Osteoblast (primary cell): ENCODE results near the gene TIAM2. TPM values are rescaled to one million over a fixed set of nuclear protein-coding genes. Genes with fewer than 3 reads are reported as not detected.

ENCODE experiments used
- DNase-seq: peaks from one replicate; pipeline ENCODE4 v3.0.0; 2011; ENCODE audit warnings: low spot score, mixed read lengths; ENCODE audit not compliant: insufficient read length; ENCODE audit errors: missing footprints
- H2AFZ ChIP-seq: 2 replicates; pipeline ENCODE4 v1.6.0; 2011; ENCODE audit warnings: mild to moderate bottlenecking, low read length
- H3K27ac ChIP-seq: 2 replicates; pipeline ENCODE4 v1.5.1; 2011; ENCODE audit warnings: mild to moderate bottlenecking, low read depth, low read length, moderate library complexity
- H3K27me3 ChIP-seq: 2 replicates; pipeline ENCODE4 v1.6.0; 2012; ENCODE audit warnings: mild to moderate bottlenecking, control low read depth, inconsistent platforms, low read length, moderate library complexity; ENCODE audit not compliant: insufficient read depth
- H3K36me3 ChIP-seq: 2 replicates; pipeline ENCODE4 v1.5.1; 2011; ENCODE audit warnings: mild to moderate bottlenecking, low read length, control low read depth, moderate library complexity; ENCODE audit not compliant: insufficient read depth
- H3K4me1 ChIP-seq: 2 replicates; pipeline ENCODE4 v1.5.1; 2011; ENCODE audit warnings: mild to moderate bottlenecking, low read length, control low read depth, moderate library complexity; ENCODE audit not compliant: insufficient read depth
- H3K4me2 ChIP-seq: 2 replicates; pipeline ENCODE4 v1.6.0; 2011; ENCODE audit warnings: mild to moderate bottlenecking, low read length; ENCODE audit not compliant: insufficient read depth
- H3K4me3 ChIP-seq: fragments of 200-600 bp; sonication (generic); 3 replicates; pipeline ENCODE4 v1.5.1; 2012; ENCODE audit warnings: mild to moderate bottlenecking, low read length, inconsistent platforms; ENCODE audit not compliant: insufficient read depth
- H3K79me2 ChIP-seq: 2 replicates; pipeline ENCODE4 v1.6.0; 2012; ENCODE audit warnings: mild to moderate bottlenecking, low read length, control low read depth, inconsistent platforms; ENCODE audit not compliant: insufficient read depth
- H3K9me3 ChIP-seq: 2 replicates; pipeline ENCODE4 v1.5.1; 2011; ENCODE audit warnings: low read depth, low read length, control low read depth
- H4K20me1 ChIP-seq: 2 replicates; pipeline ENCODE4 v1.6.0; 2012; ENCODE audit warnings: mild to moderate bottlenecking, low read length, control low read depth; ENCODE audit not compliant: insufficient read depth
- CTCF ChIP-seq: IDR thresholded peaks from 2 replicates; pipeline ENCODE4 v1.5.1; 2011; ENCODE audit warnings: mild to moderate bottlenecking, low read depth, low read length, moderate library complexity; ENCODE audit errors: extremely low read depth
- total RNA-seq: library from RNA; depleted of rRNA; stranded (reverse); fragments of >200 nt; gene quantifications from 2 replicates; pipeline ENCODE4 v1.2.3, GENCODE V29; 2012

TIAM2 gene
- total RNA-seq, 1 donor, result 31.8 TPM

GRCh38 chr6:155045561-155046404 is 50.7 kb downstream of the TIAM2 start:
- DNase-seq, result no peak
- Histone ChIP-seq H3K9me3 (no peaks in the 10 kb centered on the region), H3K79me2 (no peaks in the 10 kb centered on the region)

GRCh38 chr6:155047523-155047922 is 52.4 kb downstream of the TIAM2 start:
- Histone ChIP-seq H4K20me1 (no peaks in the 10 kb centered on the region), H3K79me2 (no peaks in the 10 kb centered on the region), H3K36me3 (no peaks in the 10 kb centered on the region), H3K4me3 (no peak overlapping the region), H2AFZ (no peak overlapping the region), H3K4me1 (peaks cover 8% of the 10 kb centered on the region), H3K27me3 (no peaks in the 10 kb centered on the region), H3K27ac (no peak overlapping the region), H3K9me3 (no peaks in the 10 kb centered on the region), H3K4me2 (no peak overlapping the region)
- no peak for TF ChIP-seq CTCF
- no peak for DNase-seq

More at GRCh38 chr6:155045561-155046404, 50.7 kb downstream of the TIAM2 start:
- H3K27me3 ChIP-seq, result no peaks in the 10 kb centered on the region
- H3K4me1 ChIP-seq, result peaks cover 13% of the 10 kb centered on the region
- H4K20me1 ChIP-seq, result no peaks in the 10 kb centered on the region
- H3K36me3 ChIP-seq, result no peaks in the 10 kb centered on the region
- no peak overlapping the region for H3K27ac ChIP-seq
- H2AFZ ChIP-seq, result peak overlapping the region; percentile 72
- no peak overlapping the region for H3K4me3 ChIP-seq
- TF ChIP-seq CTCF, result no peak
- peak overlapping the region; percentile 29 for H3K4me2 ChIP-seq

GRCh38 chr6:155050311-155050710 is 55.2 kb downstream of the TIAM2 start:
- H3K9me3 ChIP-seq, result no peaks in the 10 kb centered on the region
- H3K79me2 ChIP-seq, result no peaks in the 10 kb centered on the region
- no peak overlapping the region for H3K27ac ChIP-seq
- H3K27me3 ChIP-seq, result no peaks in the 10 kb centered on the region
- peak overlapping the region; percentile 26 for H2AFZ ChIP-seq
- DNase-seq, result no peak
- H3K36me3 ChIP-seq, result no peaks in the 10 kb centered on the region
- H3K4me2 ChIP-seq, result no peak overlapping the region
- no peaks in the 10 kb centered on the region for H4K20me1 ChIP-seq
- no peak overlapping the region for H3K4me3 ChIP-seq
- TF ChIP-seq CTCF, result no peak
- peaks cover 20% of the 10 kb centered on the region for H3K4me1 ChIP-seq

GRCh38 chr6:155054491-155055250 is 59.6 kb downstream of the TIAM2 start:
- Histone ChIP-seq H3K36me3 (no peaks in the 10 kb centered on the region), H2AFZ (peak overlapping the region; percentile 81), H4K20me1 (no peaks in the 10 kb centered on the region), H3K27ac (no peak overlapping the region), H3K27me3 (no peaks in the 10 kb centered on the region), H3K4me2 (peak overlapping the region; percentile 75), H3K9me3 (no peaks in the 10 kb centered on the region), H3K4me3 (peak overlapping the region; percentile 38), H3K4me1 (peaks cover 20% of the 10 kb centered on the region), H3K79me2 (no peaks in the 10 kb centered on the region)
- TF ChIP-seq CTCF, result no peak
- no peak for DNase-seq
